Transverse colon (tissue), 4 donors: Measurements from ENCODE around the gene OTUD7B. TPM values are rescaled to one million over a fixed set of nuclear protein-coding genes. Genes with fewer than 3 reads are reported as not detected.
"Not testable (repeated sequence)": the region's sequence is repeated elsewhere in the genome, so short reads cannot be mapped to it uniquely, and the experiment has no call there.

Experiments used
- DNase-seq: peaks from one replicate; pipeline ENCODE4 v3.0.0-alpha.2; 2019
- H3K27ac ChIP-seq, 4 donors: fragments of 200-600 bp; sonication (generic); 2 replicates each; pipeline ENCODE4 v1.5.1; 2016 to 2018; ENCODE audit warnings: inconsistent platforms in 4 of 4
- H3K27me3 ChIP-seq: fragments of 200-600 bp; sonication (generic); 2 replicates; pipeline ENCODE4 v1.5.1; 2017; ENCODE audit warnings: inconsistent platforms
- H3K36me3 ChIP-seq, 4 donors: fragments of 200-600 bp; sonication (generic); 2 replicates each; pipeline ENCODE4 v1.5.1; 2017 to 2019; ENCODE audit warnings: inconsistent platforms in 4 of 4
- H3K4me1 ChIP-seq, 4 donors: fragments of 200-600 bp; sonication (generic); 2 replicates each; pipeline ENCODE4 v1.5.1; 2017 to 2020; ENCODE audit warnings: inconsistent platforms in 4 of 4
- H3K4me3 ChIP-seq, 4 donors: fragments of 200-600 bp; sonication (generic); 1 replicate in 1 of 4; 2 replicates in 3 of 4; pipeline versions ENCODE4 v1.5.1 to v1.6.1; 2017 to 2019; ENCODE audit warnings: inconsistent platforms in 4 of 4
- H3K9me3 ChIP-seq, 2 donors: fragments of 200-600 bp; sonication (generic); 2 replicates each; pipeline ENCODE4 v1.5.1; 2017 to 2019; ENCODE audit warnings: inconsistent platforms in 2 of 2
- CTCF ChIP-seq, 5 experiments: fragments of 200-600 bp in 3 of 5; fragments of 450-650 bp in 2 of 5; sonication (generic) in 3 of 5; IDR thresholded peaks; 1 replicate in 2 of 5; 2 replicates in 3 of 5; pipeline ENCODE4 v1.5.1; 2016 to 2017; ENCODE audit warnings: antibody characterized with exemption in 5 of 5, inconsistent platforms in 3 of 5, mild to moderate bottlenecking in 2 of 5, moderate library complexity in 1 of 5
- EP300 ChIP-seq: sonication (generic); formaldehyde crosslinking; IDR thresholded peaks from one replicate; pipeline ENCODE4 v1.6.1; 2017; ENCODE audit warnings: antibody characterized with exemption, low read depth
- POLR2A ChIP-seq: fragments of 450-650 bp; IDR thresholded peaks from one replicate; pipeline ENCODE4 v1.6.1; 2016; ENCODE audit warnings: antibody characterized with exemption, mild to moderate bottlenecking, moderate library complexity
- POLR2AphosphoS5 ChIP-seq, 3 donors: sonication (generic); formaldehyde crosslinking; IDR thresholded peaks; one replicate each; pipeline ENCODE4 v1.6.1; 2016; ENCODE audit warnings: antibody characterized with exemption in 3 of 3
- WGBS, 2 donors: methylation state at CpG; one replicate each; pipeline ENCODE4 v1.1.5; 2018; ENCODE audit warnings: low coverage in 1 of 2; 5-methylcytosine and 5-hydroxymethylcytosine counted together
- in situ Hi-C, 4 donors: fragments of 200-750 bp; cut with MboI; loops; one replicate each; pipeline versions ENCODE4 v1.15.0 to v1.15.1; 2017; ENCODE audit warnings: low sequenced_read_pairs in 3 of 4, low pct_ligation_motif_present in 1 of 4, low pct_unique_long_range_greater_than_20kb in 1 of 4
- intact Hi-C: fragments of 100-400 bp; cut with DNase I; formaldehyde crosslinking; loops from one replicate; pipeline ENCODE4 v1.15.1; 2023; ENCODE audit warnings: low total_unique reads
- total RNA-seq, 4 donors: library from RNA; depleted of rRNA; stranded (reverse); fragments of >200 nt; gene quantifications; one replicate each; pipeline ENCODE4 v1.1.0, GENCODE V29; 2016

Gene OTUD7B
- 10 to 100 TPM; 11.3 to 26.8 (median 25.5) TPM for total RNA-seq

GRCh38 chr1:150010393-150011115 is at the start of gene OTUD7B:
OTUD7B (minus strand) TSS chr1:150010726; CDS start chr1:149977510, 33,216 bp downstream.
- Histone ChIP-seq H3K27me3 (no peaks in the 10 kb centered on the region), H3K36me3 (no peaks in the 10 kb centered on the region), H3K4me3 (peak within 1 kb of the TSS; percentile 82 to 95 (median 86)), H3K4me1 (peaks cover 4 to 52% (median 24%) of the 10 kb centered on the region in 4 donors), H3K27ac (peak within 1 kb of the TSS; percentile 95 to 98 (median 96)), H3K9me3 (no peaks in the 10 kb centered on the region)
- TF ChIP-seq EP300 (no peak), POLR2A (peak; percentile 86), POLR2AphosphoS5 (IDR thresholded peaks at IDR 0.05) (peak; percentile 90 to 91 (median 91))
- in situ Hi-C loops = no loop called here
- DNase-seq = peak; percentile 91
- intact Hi-C loops = loop anchor here (2.0 kb wide), 1 partner anchor 48 kb away; no protein-coding TSS in a partner anchor
- WGBS, 2 donors = 0 to 1% methylated on average over 4 to 14 of the region's 59 CpGs

DNA sequence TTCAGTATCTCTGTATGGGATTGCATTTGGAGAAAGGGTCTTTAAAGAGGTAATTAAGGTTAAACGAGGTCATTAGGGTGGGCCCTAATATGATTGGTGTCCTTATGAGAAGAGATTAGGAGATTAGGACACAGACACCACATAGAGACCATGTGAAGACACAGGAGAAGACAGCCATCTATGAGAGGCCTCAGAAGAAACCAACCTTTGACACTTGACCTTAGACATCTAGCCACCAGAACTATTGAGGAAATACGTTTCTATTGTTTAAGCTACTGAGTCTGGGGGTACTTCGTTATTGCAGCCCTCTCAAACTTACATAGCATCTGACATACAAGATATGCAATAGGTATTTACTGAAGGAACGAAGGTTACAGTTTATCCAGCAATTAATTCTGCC is 49.7 kb upstream of the OTUD7B start:
- in situ Hi-C loops = loop anchor here in 1 of 4 donors (25.0 kb wide), 1 partner anchor 102 kb away; no protein-coding TSS in a partner anchor

GRCh38 chr1:150056407-150056806 is 45.9 kb upstream of the OTUD7B start:
- no peak for DNase-seq
- TF ChIP-seq CTCF (IDR thresholded peaks at IDR 0.05) (no peak), POLR2A (no peak), POLR2AphosphoS5 (IDR thresholded peaks at IDR 0.05) (no peak), EP300 (no peak)
- in situ Hi-C loops (loop anchor here in 1 of 4 donors (10.0 to 25.0 kb wide), 2 partner anchors 92 to 106 kb away; no protein-coding TSS in a partner anchor), intact Hi-C loops (no loop called here)
- no peak overlapping the region for H3K4me3 ChIP-seq
- no peak overlapping the region for H3K27ac ChIP-seq
- H3K9me3 ChIP-seq = no peaks in the 10 kb centered on the region
- 71 to 77% methylated on average over 1 of the region's 1 CpG for WGBS, 2 donors
- H3K36me3 ChIP-seq = no peaks in the 10 kb centered on the region
- no peaks in the 10 kb centered on the region for H3K27me3 ChIP-seq
- H3K4me1 ChIP-seq = peaks cover 0 to 1% (median 0%) of the 10 kb centered on the region in 4 donors

More for the DNA sequence above, 49.7 kb upstream of the OTUD7B start:
- H3K36me3 ChIP-seq = no peaks in the 10 kb centered on the region
- no peak overlapping the region for H3K27ac ChIP-seq
- TF ChIP-seq POLR2AphosphoS5 (IDR thresholded peaks at IDR 0.05) = no peak
- 79 to 80% methylated on average over 2 to 4 of the region's 4 CpGs for WGBS, 2 donors
- intact Hi-C loops = no loop called here
- no peaks in the 10 kb centered on the region for H3K9me3 ChIP-seq
- H3K4me1 ChIP-seq = peaks cover 0 to 6% (median 1%) of the 10 kb centered on the region in 4 donors
- H3K27me3 ChIP-seq = no peaks in the 10 kb centered on the region
- no peak for DNase-seq
- no peak overlapping the region for H3K4me3 ChIP-seq

- intact Hi-C loops, H3K27me3 ChIP-seq, H3K9me3 ChIP-seq, H3K27ac ChIP-seq, H3K4me1 ChIP-seq, DNase-seq, H3K36me3 ChIP-seq, H3K4me3 ChIP-seq: not testable (repeated sequence)
- WGBS, 2 donors = 94 to 98% methylated on average over 4 of the region's 4 CpGs
- in situ Hi-C loops = loop anchor here in 1 of 4 donors (10.0 to 25.0 kb wide), 2 partner anchors 91 to 107 kb away; no protein-coding TSS in a partner anchor
Measured at GRCh38 chr1:150055507-150055906, 45.0 kb upstream of the OTUD7B start.

- intact Hi-C loops (no loop called here), in situ Hi-C loops (loop anchor here in 1 of 4 donors (10.0 to 25.0 kb wide), 2 partner anchors 89 to 108 kb away; no protein-coding TSS in a partner anchor)
- peaks cover 0 to 6% (median 0%) of the 10 kb centered on the region in 4 donors for H3K4me1 ChIP-seq
- no peak overlapping the region for H3K27ac ChIP-seq
- H3K4me3 ChIP-seq = no peak overlapping the region
- WGBS, 2 donors = 40 to 61% methylated on average over 2 to 3 of the region's 3 CpGs
- no peak for DNase-seq
- H3K36me3 ChIP-seq = no peaks in the 10 kb centered on the region
- H3K9me3 ChIP-seq = no peaks in the 10 kb centered on the region
- no peak for TF ChIP-seq POLR2A
- no peak for TF ChIP-seq CTCF (IDR thresholded peaks at IDR 0.05)
- no peak for TF ChIP-seq EP300
- TF ChIP-seq POLR2AphosphoS5 (IDR thresholded peaks at IDR 0.05) = no peak
- H3K27me3 ChIP-seq = no peaks in the 10 kb centered on the region
Measured at GRCh38 chr1:150053926-150054325, 43.4 kb upstream of the OTUD7B start.

GRCh38 chr1:150051905-150052412 is 41.4 kb upstream of the OTUD7B start:
- H3K9me3 ChIP-seq, H3K27me3 ChIP-seq, intact Hi-C loops, DNase-seq, H3K4me1 ChIP-seq, H3K36me3 ChIP-seq, H3K4me3 ChIP-seq, H3K27ac ChIP-seq: not testable (repeated sequence)
- in situ Hi-C loops = loop anchor here in 1 of 4 donors (10.0 to 25.0 kb wide), 2 partner anchors 87 to 110 kb away; no protein-coding TSS in a partner anchor
- WGBS, 2 donors = 19 to 31% methylated on average over 3 of the region's 3 CpGs
